ENCODE measurements around the gene ANKRD11.

ANKRD11 gene

GRCh38 chr16:89536886-89537548, 46.7 kb upstream of the ANKRD11 start:
- Histone ChIP-seq H3K79me2 (ENCODE audit: control insufficient read depth, low read length) (peaks cover 17% of the 10 kb centered on the region), H3K4me3 (ENCODE audit: low read length) (no peak overlapping the region), H3K27ac (ENCODE audit: low read depth, low read length) (no peak overlapping the region), H3K4me1 (ENCODE audit: control insufficient read depth, low read length) (peaks cover 20% of the 10 kb centered on the region), H3K27me3 (ENCODE audit: control insufficient read depth, low read length) (no peaks in the 10 kb centered on the region), H4K20me1 (ENCODE audit: control insufficient read depth, insufficient read depth, low read depth, low read length) (no peaks in the 10 kb centered on the region), H3K9me2 (replicated peaks; ENCODE audit: control insufficient read depth, low read length) (no peaks in the 10 kb centered on the region), H3F3A (ENCODE audit: control insufficient read depth, insufficient read depth) (no peaks in the 10 kb centered on the region), H3K9me3 (ENCODE audit: control insufficient read depth, insufficient read depth, low read length) (no peaks in the 10 kb centered on the region), H3K4me2 (ENCODE audit: low read length) (no peak overlapping the region), H3K36me3 (ENCODE audit: control insufficient read depth, low read length) (peaks cover 57% of the 10 kb centered on the region)
- TF ChIP-seq EZH2phosphoT487 (IDR thresholded peaks at IDR 0.05; ENCODE audit: borderline replicate concordance, low read length), result no peak
- TF ChIP-seq, protein P1, sequence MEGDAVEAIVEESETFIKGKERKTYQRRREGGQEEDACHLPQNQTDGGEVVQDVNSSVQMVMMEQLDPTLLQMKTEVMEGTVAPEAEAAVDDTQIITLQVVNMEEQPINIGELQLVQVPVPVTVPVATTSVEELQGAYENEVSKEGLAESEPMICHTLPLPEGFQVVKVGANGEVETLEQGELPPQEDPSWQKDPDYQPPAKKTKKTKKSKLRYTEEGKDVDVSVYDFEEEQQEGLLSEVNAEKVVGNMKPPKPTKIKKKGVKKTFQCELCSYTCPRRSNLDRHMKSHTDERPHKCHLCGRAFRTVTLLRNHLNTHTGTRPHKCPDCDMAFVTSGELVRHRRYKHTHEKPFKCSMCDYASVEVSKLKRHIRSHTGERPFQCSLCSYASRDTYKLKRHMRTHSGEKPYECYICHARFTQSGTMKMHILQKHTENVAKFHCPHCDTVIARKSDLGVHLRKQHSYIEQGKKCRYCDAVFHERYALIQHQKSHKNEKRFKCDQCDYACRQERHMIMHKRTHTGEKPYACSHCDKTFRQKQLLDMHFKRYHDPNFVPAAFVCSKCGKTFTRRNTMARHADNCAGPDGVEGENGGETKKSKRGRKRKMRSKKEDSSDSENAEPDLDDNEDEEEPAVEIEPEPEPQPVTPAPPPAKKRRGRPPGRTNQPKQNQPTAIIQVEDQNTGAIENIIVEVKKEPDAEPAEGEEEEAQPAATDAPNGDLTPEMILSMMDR (IDR thresholded peaks at IDR 0.05; ENCODE audit: low read depth, low read length, poor library complexity, severe bottlenecking), result no peak

DNA sequence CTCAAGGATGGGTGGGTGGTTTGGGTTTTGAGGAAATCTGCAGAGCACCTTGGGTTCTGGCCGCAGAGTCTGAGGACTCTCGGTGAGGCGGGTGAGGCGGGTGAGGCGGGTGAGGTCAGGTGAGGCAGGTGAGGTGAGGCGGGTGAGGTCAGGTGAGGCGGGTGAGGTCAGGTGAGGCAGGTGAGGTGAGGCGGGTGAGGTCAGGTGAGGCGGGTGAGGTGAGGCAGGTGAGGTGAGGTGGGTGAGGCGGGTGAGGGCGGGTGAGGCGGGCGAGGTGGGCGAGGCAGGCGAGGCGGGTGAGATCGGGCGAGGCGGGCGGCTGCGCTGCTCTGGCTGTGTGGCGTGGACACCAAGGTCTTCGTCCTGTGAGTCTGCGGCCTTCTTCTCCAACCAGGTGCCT, 46.0 kb upstream of the ANKRD11 start:
- Histone ChIP-seq H3K4me3 (ENCODE audit: low read length) (no peak overlapping the region), H3K9me2 (replicated peaks; ENCODE audit: control insufficient read depth, low read length) (no peaks in the 10 kb centered on the region), H3F3A (ENCODE audit: control insufficient read depth, insufficient read depth) (no peaks in the 10 kb centered on the region), H3K79me2 (ENCODE audit: control insufficient read depth, low read length) (peaks cover 17% of the 10 kb centered on the region), H3K4me2 (ENCODE audit: low read length) (no peak overlapping the region), H3K27ac (ENCODE audit: low read depth, low read length) (no peak overlapping the region), H3K9me3 (ENCODE audit: control insufficient read depth, insufficient read depth, low read length) (no peaks in the 10 kb centered on the region), H3K27me3 (ENCODE audit: control insufficient read depth, low read length) (no peaks in the 10 kb centered on the region), H4K20me1 (ENCODE audit: control insufficient read depth, insufficient read depth, low read depth, low read length) (no peaks in the 10 kb centered on the region), H3K4me1 (ENCODE audit: control insufficient read depth, low read length) (peaks cover 20% of the 10 kb centered on the region), H3K36me3 (ENCODE audit: control insufficient read depth, low read length) (peaks cover 64% of the 10 kb centered on the region)
- no peak for TF ChIP-seq EZH2phosphoT487 (IDR thresholded peaks at IDR 0.05; ENCODE audit: borderline replicate concordance, low read length)
- TF ChIP-seq, protein P1 (IDR thresholded peaks at IDR 0.05; ENCODE audit: low read depth, low read length, poor library complexity, severe bottlenecking), result no peak

- peak overlapping the region; percentile 67 for H3K27ac ChIP-seq (ENCODE audit: low read depth, low read length)
- no peaks in the 10 kb centered on the region for H3K9me3 ChIP-seq (ENCODE audit: control insufficient read depth, insufficient read depth, low read length)
- H3K4me1 ChIP-seq (ENCODE audit: control insufficient read depth, low read length), result peaks cover 20% of the 10 kb centered on the region
- peaks cover 71% of the 10 kb centered on the region for H3K36me3 ChIP-seq (ENCODE audit: control insufficient read depth, low read length)
- H3K9me2 ChIP-seq (replicated peaks; ENCODE audit: control insufficient read depth, low read length), result no peaks in the 10 kb centered on the region
- H3K4me2 ChIP-seq (ENCODE audit: low read length), result peak overlapping the region; percentile 50
- TF ChIP-seq, protein P1 (IDR thresholded peaks at IDR 0.05; ENCODE audit: low read depth, low read length, poor library complexity, severe bottlenecking), result no peak
- TF ChIP-seq EZH2phosphoT487 (IDR thresholded peaks at IDR 0.05; ENCODE audit: borderline replicate concordance, low read length), result no peak
- peak overlapping the region; percentile 22 for H3K4me3 ChIP-seq (ENCODE audit: low read length)
- H3K27me3 ChIP-seq (ENCODE audit: control insufficient read depth, low read length), result no peaks in the 10 kb centered on the region
- H3F3A ChIP-seq (ENCODE audit: control insufficient read depth, insufficient read depth), result no peaks in the 10 kb centered on the region
- H4K20me1 ChIP-seq (ENCODE audit: control insufficient read depth, insufficient read depth, low read depth, low read length), result no peaks in the 10 kb centered on the region
- peaks cover 17% of the 10 kb centered on the region for H3K79me2 ChIP-seq (ENCODE audit: control insufficient read depth, low read length)
Measured at GRCh38 chr16:89534252-89534756, 43.9 kb upstream of the ANKRD11 start.

Data from DOHH2 (cell line).